ENCODE measurements around the gene SUPT4H1. TPM values are rescaled to one million over a fixed set of nuclear protein-coding genes. Genes with fewer than 3 reads are reported as not detected.

SUPT4H1 gene
- total RNA-seq, 1 donor from 2014 or later = 82.1 TPM

DNA sequence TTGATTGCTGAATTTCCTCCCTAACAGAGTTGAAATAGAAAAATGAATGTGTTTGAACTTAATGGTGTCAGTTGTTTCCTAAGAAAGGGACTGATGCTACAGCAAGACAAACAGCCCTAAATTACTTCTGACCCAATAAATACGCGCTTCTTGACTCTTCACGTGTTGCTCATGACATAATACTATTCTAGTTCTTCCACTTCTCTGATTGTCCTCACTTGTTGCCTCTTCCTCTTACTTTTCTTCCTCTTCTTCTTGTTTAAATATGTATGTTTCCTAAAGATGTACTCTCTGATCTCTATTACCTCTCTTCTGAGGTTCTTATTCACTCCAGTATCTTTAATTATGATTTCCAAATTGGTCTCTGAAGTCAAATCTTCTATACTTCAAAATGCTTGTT, 32.9 kb upstream of the SUPT4H1 start:
- DNase-seq = no peak
- no peaks in the 10 kb centered on the region for H3K36me3 Mint-ChIP-seq (ENCODE audit: unreplicated experiment)
- H3K4me3 Mint-ChIP-seq (ENCODE audit: unreplicated experiment) = no peak overlapping the region
- peaks cover 5% of the 10 kb centered on the region for H3K4me1 Mint-ChIP-seq (ENCODE audit: low read depth, unreplicated experiment)
- H3K9me3 Mint-ChIP-seq (ENCODE audit: unreplicated experiment) = no peaks in the 10 kb centered on the region
- TF ChIP-seq, protein P1, sequence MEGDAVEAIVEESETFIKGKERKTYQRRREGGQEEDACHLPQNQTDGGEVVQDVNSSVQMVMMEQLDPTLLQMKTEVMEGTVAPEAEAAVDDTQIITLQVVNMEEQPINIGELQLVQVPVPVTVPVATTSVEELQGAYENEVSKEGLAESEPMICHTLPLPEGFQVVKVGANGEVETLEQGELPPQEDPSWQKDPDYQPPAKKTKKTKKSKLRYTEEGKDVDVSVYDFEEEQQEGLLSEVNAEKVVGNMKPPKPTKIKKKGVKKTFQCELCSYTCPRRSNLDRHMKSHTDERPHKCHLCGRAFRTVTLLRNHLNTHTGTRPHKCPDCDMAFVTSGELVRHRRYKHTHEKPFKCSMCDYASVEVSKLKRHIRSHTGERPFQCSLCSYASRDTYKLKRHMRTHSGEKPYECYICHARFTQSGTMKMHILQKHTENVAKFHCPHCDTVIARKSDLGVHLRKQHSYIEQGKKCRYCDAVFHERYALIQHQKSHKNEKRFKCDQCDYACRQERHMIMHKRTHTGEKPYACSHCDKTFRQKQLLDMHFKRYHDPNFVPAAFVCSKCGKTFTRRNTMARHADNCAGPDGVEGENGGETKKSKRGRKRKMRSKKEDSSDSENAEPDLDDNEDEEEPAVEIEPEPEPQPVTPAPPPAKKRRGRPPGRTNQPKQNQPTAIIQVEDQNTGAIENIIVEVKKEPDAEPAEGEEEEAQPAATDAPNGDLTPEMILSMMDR (IDR thresholded peaks at IDR 0.05; ENCODE audit: partially characterized antibody, unreplicated experiment) = no peak
- no peaks in the 10 kb centered on the region for H3K27me3 Mint-ChIP-seq (ENCODE audit: unreplicated experiment)
- no peak overlapping the region for H3K27ac Mint-ChIP-seq (ENCODE audit: unreplicated experiment)

GRCh38 chr17:58383892-58384462, 32.0 kb upstream of the SUPT4H1 start:
- Mint-ChIP-seq H3K4me1 (ENCODE audit: low read depth, unreplicated experiment) (peaks cover 5% of the 10 kb centered on the region), H3K27me3 (ENCODE audit: unreplicated experiment) (no peaks in the 10 kb centered on the region)

DNA sequence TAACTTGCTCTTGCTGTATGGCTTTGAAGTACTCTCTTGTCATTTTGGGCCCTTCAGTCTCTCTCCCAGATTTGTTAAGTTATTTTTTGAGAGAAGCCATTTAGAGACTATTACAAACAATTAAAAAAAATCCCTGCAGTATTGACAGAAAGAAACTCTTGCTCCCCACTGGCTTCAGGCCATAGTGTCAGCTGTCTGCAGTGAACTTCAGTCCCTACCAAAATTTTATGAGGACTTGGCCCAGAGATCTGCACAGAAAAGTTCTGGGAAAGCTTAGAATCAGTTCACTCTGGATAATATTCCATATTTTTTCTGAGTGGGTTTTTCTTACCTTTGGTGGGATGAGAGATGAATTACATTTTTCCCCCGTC, 30.9 kb upstream of the SUPT4H1 start:
- Mint-ChIP-seq H3K27ac (ENCODE audit: unreplicated experiment) (no peak overlapping the region), H3K4me3 (ENCODE audit: unreplicated experiment) (no peak overlapping the region), H3K4me1 (ENCODE audit: low read depth, unreplicated experiment) (peaks cover 5% of the 10 kb centered on the region), H3K9me3 (ENCODE audit: unreplicated experiment) (no peaks in the 10 kb centered on the region), H3K27me3 (ENCODE audit: unreplicated experiment) (no peaks in the 10 kb centered on the region), H3K36me3 (ENCODE audit: unreplicated experiment) (no peaks in the 10 kb centered on the region)
- no peak for DNase-seq
- TF ChIP-seq, protein P1 (IDR thresholded peaks at IDR 0.05; ENCODE audit: partially characterized antibody, unreplicated experiment) = no peak

More at GRCh38 chr17:58383892-58384462, 32.0 kb upstream of the SUPT4H1 start:
- TF ChIP-seq, protein P1 (IDR thresholded peaks at IDR 0.05; ENCODE audit: partially characterized antibody, unreplicated experiment) = no peak
- Mint-ChIP-seq H3K27ac (ENCODE audit: unreplicated experiment) (no peak overlapping the region), H3K9me3 (ENCODE audit: unreplicated experiment) (no peaks in the 10 kb centered on the region), H3K4me3 (ENCODE audit: unreplicated experiment) (no peak overlapping the region), H3K36me3 (ENCODE audit: unreplicated experiment) (no peaks in the 10 kb centered on the region)
- no peak for DNase-seq

- Mint-ChIP-seq H3K9me3 (ENCODE audit: unreplicated experiment) (no peaks in the 10 kb centered on the region), H3K27ac (ENCODE audit: unreplicated experiment) (no peak overlapping the region), H3K27me3 (ENCODE audit: unreplicated experiment) (no peaks in the 10 kb centered on the region), H3K36me3 (ENCODE audit: unreplicated experiment) (no peaks in the 10 kb centered on the region), H3K4me3 (ENCODE audit: unreplicated experiment) (no peak overlapping the region), H3K4me1 (ENCODE audit: low read depth, unreplicated experiment) (peaks cover 5% of the 10 kb centered on the region)
- TF ChIP-seq, protein P1 (IDR thresholded peaks at IDR 0.05; ENCODE audit: partially characterized antibody, unreplicated experiment) = no peak
- no peak for DNase-seq
Measured at GRCh38 chr17:58382108-58382871, 30.3 kb upstream of the SUPT4H1 start.

Data from glutamatergic neuron (in vitro differentiated cells).